GM21576 (cell line): ENCODE data around the gene L1CAM.

ENCODE experiments used
- ATAC-seq: cut with Tn5 transposase; IDR thresholded peaks from one replicate; pipeline ENCODE4 v1.9.1; 2021; ENCODE audit warnings: mild to moderate bottlenecking, moderate library complexity; ENCODE audit not compliant: unreplicated experiment

L1CAM gene

DNA sequence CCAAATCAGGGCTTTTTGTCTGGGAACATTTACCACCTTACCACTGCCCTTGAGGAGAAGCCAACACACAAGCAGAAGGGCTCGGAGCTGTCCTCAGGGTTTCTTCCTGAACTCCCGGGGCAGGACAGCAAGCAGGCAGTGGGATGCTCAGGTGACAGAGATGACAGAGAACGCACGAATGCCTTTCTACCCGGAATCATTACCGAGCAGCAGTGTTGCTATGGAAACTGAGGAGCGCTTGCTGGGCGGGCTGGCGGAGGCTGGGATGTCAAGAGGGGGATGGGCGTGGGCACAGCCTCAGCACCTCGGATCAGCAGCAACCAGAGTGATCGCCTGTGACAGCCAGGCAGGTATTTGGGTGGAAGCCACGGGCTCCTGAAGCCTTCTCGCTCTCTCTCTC is 73.8 kb downstream of the L1CAM start:
- no peak for ATAC-seq
